Skeletal muscle tissue (tissue), 4 donors: Measurements from ENCODE around the gene ONECUT2. TPM values are rescaled to one million over a fixed set of nuclear protein-coding genes. Genes with fewer than 3 reads are reported as not detected.
A peak's percentile ranks its signal among the peaks of the same experiment; 100 is the strongest.
"Not testable (repeated sequence)": the region's sequence is repeated elsewhere in the genome, so short reads cannot be mapped to it uniquely, and the experiment has no call there.

ENCODE experiments used
- H3K27ac ChIP-seq: one replicate; pipeline ENCODE4 v1.7.0; 2013; ENCODE audit warnings: mild to moderate bottlenecking, low read depth, low read length, inconsistent platforms
- H3K27me3 ChIP-seq, 3 donors: one replicate each; pipeline ENCODE4 v1.7.0; 2013; ENCODE audit warnings: low read length in 3 of 3; ENCODE audit not compliant: control insufficient read depth in 3 of 3, insufficient read depth in 3 of 3
- H3K36me3 ChIP-seq, 3 donors: one replicate each; pipeline ENCODE4 v1.7.0; 2013; ENCODE audit warnings: low read length in 3 of 3; ENCODE audit not compliant: control insufficient read depth in 3 of 3, insufficient read depth in 3 of 3
- H3K4me1 ChIP-seq, 3 donors: one replicate each; pipeline ENCODE4 v1.7.0; 2013; ENCODE audit warnings: low read length in 3 of 3, mild to moderate bottlenecking in 3 of 3; ENCODE audit not compliant: control insufficient read depth in 3 of 3, insufficient read depth in 3 of 3
- H3K4me3 ChIP-seq, 3 donors: one replicate each; pipeline ENCODE4 v1.7.0; 2013; ENCODE audit warnings: low read length in 3 of 3
- H3K9ac ChIP-seq, 3 donors: one replicate each; pipeline ENCODE4 v1.7.0; 2013; ENCODE audit warnings: low read length in 3 of 3, mild to moderate bottlenecking in 3 of 3, moderate library complexity in 2 of 3, low read depth in 1 of 3
- H3K9me3 ChIP-seq, 3 donors: one replicate each; pipeline ENCODE4 v1.7.0; 2013; ENCODE audit warnings: low read length in 3 of 3; ENCODE audit not compliant: control insufficient read depth in 3 of 3
- total RNA-seq: library from RNA; depleted of rRNA; stranded (reverse); fragments of >200 nt; gene quantifications from one replicate; pipeline ENCODE4 v1.2.3, GENCODE V29; 2014
- donor health status: Osteomylitis.

ONECUT2 gene
- total RNA-seq = not detected

DNA sequence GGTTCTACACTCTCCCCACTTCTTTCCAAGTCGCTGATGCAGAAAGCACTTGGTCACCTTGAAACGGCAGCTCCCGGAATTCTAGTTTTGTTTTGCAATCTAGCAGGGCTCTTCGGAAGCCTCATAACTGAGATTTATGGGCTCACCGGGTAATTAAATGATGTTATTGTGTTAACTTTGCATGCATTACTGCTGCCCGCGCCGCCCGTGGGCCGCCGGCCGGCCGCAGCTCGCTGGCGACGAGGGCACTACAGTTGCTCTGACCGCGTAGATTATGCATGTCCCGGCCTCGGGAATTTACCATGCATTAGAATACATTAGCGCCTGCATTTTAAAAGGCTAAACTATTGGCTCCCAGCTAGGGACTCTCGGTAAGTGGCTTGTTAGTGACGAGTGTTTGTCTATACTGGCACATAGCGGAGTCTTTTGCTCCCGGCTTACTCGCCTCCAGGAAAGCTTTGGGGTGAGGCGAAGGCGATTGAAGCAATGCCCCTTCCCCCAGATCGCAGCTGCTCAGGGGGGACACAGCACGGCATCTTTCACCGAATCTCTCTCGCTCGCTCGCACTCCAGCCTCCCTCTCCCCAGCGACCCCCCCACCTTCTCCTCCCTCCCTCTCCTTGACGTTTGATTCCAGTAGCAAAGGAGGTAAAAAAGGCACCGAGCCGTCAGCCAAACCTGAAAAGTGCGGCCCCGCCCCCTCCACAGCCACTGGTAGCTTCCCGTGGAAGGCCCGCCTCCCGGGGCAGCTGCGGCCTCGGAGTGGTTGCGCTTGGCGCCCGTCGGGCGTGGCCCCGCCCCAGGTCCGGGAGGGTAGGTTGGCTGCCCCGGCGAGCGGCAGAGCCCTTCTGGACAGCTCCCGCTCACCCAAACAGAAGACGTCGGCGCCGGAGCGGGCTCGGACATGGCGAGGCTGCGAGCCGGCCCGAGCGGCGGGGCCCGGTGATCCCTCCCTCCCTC, at the start of gene ONECUT2:
ONECUT2 (plus strand) TSS at position 839 of the 959 bp plus-strand sequence. CDS start 343 bp downstream, outside the sequence.
- H3K4me3 ChIP-seq = peak within 1 kb of the TSS; percentile 67 to 73 (median 70)
- no peak within 1 kb of the TSS for H3K9ac ChIP-seq
- H3K36me3 ChIP-seq = no peaks in the 10 kb centered on the region
- H3K4me1 ChIP-seq = peaks cover 33 to 61% (median 44%) of the 10 kb centered on the region in 3 donors
- H3K9me3 ChIP-seq = no peaks in the 10 kb centered on the region
- no peak within 1 kb of the TSS for H3K27ac ChIP-seq
- H3K27me3 ChIP-seq = peaks cover 82 to 92% (median 90%) of the 10 kb centered on the region in 3 donors

DNA sequence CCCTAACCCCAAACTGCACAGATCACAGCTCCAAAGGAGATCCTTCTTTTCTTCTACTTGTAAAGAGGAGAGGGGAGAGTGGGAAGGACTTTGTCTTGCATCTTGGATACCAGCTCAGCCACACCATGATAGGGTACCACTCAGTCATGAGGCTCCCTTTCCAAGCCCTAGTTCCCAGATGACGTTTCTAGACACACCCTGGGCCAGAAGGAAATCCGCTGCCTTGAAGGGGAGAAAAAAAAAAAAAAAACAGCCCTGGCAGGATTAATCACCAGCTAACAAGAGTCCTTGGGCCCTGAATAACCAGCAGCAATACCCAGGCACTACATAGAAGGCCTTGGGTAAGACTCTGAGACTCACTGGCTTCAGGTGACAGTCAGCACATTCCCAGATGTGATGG, 45.9 kb upstream of the ONECUT2 start:
- Histone ChIP-seq H3K9ac (no peak overlapping the region), H3K4me3 (no peak overlapping the region), H3K36me3 (no peaks in the 10 kb centered on the region), H3K9me3 (no peaks in the 10 kb centered on the region), H3K4me1 (no peaks in the 10 kb centered on the region), H3K27me3 (peaks cover 0 to 3% (median 0%) of the 10 kb centered on the region in 3 donors), H3K27ac (no peak overlapping the region)

DNA sequence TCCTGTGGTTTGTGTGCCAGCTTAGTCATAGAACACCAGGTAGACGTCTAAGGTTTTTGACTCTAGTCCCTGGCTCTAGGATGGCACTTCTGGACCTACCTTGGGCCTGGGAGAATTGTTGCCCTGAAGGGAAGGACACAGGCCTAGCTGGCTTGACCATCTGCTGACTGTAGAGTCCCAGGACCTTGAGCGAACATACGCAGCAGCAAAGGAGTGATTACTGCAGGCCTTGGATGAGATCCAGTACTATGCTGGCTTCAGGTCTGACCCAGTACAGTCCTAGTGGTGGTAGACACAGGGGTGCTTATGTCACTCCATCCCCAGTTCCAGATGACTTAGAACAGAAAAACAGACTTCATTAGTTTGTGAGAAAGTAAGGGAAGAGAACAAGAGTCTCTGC, 45.1 kb upstream of the ONECUT2 start:
- Histone ChIP-seq H3K4me3 (no peak overlapping the region), H3K27ac (no peak overlapping the region), H3K27me3 (peaks cover 0 to 3% (median 0%) of the 10 kb centered on the region in 3 donors), H3K4me1 (no peaks in the 10 kb centered on the region), H3K9ac (no peak overlapping the region), H3K36me3 (no peaks in the 10 kb centered on the region), H3K9me3 (no peaks in the 10 kb centered on the region)

DNA sequence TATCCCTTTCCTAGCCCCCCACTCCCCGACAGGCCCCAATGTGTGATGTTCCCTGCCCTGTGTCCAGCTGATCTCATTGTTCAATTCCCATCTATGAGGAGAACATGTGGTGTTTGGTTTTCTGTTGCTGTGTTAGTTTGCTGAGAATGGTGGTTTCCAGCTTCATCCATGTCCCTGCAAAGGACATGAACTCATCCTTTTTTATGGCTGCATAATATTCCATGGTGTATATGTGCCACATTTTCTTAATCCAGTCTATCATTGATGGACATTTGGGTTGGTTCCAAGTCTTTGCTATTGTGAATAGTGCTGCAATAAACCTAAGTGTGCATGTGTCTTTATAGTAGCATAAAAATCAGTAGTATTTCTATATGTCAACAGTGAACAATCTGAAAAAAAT, 40.4 kb upstream of the ONECUT2 start:
- not testable (repeated sequence) for H3K36me3 ChIP-seq, H3K9me3 ChIP-seq

DNA sequence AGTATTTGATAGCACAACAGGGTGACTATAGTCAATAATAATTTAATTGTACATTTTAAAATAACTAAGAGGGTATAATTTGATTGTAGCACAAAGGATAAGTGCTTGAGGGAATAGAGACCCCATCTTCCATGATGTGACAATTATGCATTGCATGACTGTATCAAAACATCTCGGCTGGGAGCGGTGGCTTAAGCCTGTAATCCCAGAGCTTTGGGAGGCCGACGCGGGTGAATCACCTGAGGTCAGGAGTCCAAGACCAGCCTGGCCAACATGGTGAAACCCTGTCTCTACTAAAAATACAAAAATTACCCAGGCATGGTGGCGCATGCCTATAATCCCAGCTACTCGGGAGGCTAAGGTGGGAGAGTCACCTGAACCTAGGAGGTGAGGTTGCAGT, 38.3 kb upstream of the ONECUT2 start:
- H3K9ac ChIP-seq, H3K4me1 ChIP-seq, H3K4me3 ChIP-seq, H3K27me3 ChIP-seq, H3K9me3 ChIP-seq, H3K27ac ChIP-seq, H3K36me3 ChIP-seq: not testable (repeated sequence)

More for the DNA sequence above, 40.4 kb upstream of the ONECUT2 start:
- not testable (repeated sequence) for H3K27me3 ChIP-seq, H3K9ac ChIP-seq, H3K4me3 ChIP-seq, H3K27ac ChIP-seq, H3K4me1 ChIP-seq

DNA sequence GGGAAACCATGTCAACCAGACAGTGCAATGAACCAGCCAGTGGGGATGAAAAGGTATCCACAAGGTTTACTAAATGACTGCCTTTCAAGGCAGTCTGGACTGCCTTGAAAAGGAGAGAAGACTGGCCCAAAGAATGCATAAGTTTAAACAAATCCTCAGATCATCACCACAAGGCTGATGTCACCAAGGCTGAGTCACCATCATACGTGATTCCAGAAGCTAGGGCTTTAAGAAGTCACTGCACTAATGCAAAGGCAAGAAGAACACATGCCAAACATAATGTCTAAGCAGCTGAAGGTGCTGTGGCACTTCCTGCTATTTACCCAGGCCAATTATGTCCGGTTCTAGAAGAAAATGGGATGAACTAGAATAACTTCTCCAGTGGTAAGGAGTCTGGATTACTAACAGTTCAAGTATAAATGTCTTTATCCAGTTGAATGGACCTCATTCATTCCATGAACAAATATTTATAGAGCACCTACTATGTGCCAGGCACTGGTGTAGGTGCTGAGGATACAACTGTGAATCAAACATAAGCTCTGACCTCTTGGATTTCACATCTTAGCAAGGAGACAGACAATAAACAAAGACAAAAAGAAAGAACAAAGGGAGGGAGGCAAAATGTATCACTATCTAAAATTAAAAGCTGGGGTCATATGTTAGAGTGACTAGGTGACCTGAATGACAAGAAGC, 37.6 kb upstream of the ONECUT2 start:
- Histone ChIP-seq H3K4me3 (no peak overlapping the region), H3K27ac (no peak overlapping the region), H3K27me3 (peaks cover 0 to 4% (median 3%) of the 10 kb centered on the region in 3 donors), H3K4me1 (no peaks in the 10 kb centered on the region), H3K9me3 (peaks cover 0 to 6% (median 0%) of the 10 kb centered on the region in 3 donors), H3K9ac (no peak overlapping the region), H3K36me3 (no peaks in the 10 kb centered on the region)

DNA sequence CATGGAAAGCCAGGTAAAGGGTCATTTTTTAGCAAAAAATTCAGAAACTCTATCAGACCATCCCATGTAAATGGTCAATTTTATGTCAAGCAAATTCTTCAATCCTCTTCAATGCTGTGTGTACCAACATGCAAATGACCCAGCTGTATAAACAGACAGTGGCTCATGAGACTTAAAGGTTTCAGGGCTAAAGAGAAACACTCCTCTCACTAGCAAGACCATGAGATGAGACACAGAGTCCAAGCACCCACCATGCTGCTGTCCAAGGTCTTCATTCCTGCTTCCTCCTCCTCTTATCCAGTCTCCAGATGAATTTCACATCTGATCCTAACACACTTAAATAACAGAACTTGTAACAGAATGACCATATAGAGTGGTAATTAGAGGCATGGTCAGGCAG, 30.8 kb upstream of the ONECUT2 start:
- no peaks in the 10 kb centered on the region for H3K4me1 ChIP-seq
- peaks cover 0 to 4% (median 3%) of the 10 kb centered on the region in 3 donors for H3K27me3 ChIP-seq
- H3K9ac ChIP-seq = no peak overlapping the region
- no peak overlapping the region for H3K4me3 ChIP-seq
- no peak overlapping the region for H3K27ac ChIP-seq
- no peaks in the 10 kb centered on the region for H3K9me3 ChIP-seq
- H3K36me3 ChIP-seq = no peaks in the 10 kb centered on the region

DNA sequence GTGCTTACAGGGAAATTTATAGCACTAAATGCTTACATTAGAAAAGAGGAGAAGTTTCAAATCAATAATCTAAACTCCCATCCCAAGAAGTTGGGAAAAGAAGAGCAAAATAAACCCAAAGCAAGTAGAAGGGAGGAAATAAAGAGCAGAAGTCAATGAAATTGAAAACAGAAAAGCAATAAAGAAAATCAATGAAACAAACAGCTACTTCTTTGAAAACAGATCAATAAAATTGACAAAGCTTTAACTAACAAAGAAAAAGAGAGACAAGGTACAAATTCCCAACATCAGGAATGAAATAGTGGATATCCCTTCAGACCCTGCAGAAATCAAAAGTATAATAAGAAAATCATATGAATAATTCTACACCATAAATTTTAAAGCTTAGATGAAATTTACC, 25.5 kb upstream of the ONECUT2 start:
- Histone ChIP-seq H3K4me1 (no peaks in the 10 kb centered on the region), H3K9me3 (no peaks in the 10 kb centered on the region), H3K27me3 (no peaks in the 10 kb centered on the region), H3K27ac (no peak overlapping the region), H3K9ac (no peak overlapping the region), H3K4me3 (no peak overlapping the region), H3K36me3 (no peaks in the 10 kb centered on the region)

DNA sequence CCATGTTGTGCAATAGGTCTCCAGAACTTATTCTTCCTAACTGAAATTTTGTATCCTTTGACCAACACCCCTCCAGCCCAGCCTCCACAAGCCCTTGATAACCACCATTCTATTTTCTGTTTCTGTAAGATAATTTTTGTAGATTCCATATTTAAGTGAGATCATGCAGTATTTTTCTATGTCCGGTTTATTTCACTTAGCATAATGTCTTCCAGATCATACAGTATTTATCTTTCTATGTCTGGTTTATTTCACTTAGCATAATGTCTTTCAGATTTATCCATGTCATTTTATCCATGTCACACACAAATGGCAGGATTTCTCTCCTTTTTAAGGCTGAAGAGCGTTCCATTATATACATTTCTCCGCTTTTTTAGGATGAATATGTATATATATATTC, 24.4 kb upstream of the ONECUT2 start:
- H3K9me3 ChIP-seq = no peaks in the 10 kb centered on the region
- no peaks in the 10 kb centered on the region for H3K36me3 ChIP-seq
- no peak overlapping the region for H3K9ac ChIP-seq
- no peak overlapping the region for H3K27ac ChIP-seq
- no peaks in the 10 kb centered on the region for H3K4me1 ChIP-seq
- no peak overlapping the region for H3K4me3 ChIP-seq
- peaks cover 0 to 4% (median 0%) of the 10 kb centered on the region in 3 donors for H3K27me3 ChIP-seq

DNA sequence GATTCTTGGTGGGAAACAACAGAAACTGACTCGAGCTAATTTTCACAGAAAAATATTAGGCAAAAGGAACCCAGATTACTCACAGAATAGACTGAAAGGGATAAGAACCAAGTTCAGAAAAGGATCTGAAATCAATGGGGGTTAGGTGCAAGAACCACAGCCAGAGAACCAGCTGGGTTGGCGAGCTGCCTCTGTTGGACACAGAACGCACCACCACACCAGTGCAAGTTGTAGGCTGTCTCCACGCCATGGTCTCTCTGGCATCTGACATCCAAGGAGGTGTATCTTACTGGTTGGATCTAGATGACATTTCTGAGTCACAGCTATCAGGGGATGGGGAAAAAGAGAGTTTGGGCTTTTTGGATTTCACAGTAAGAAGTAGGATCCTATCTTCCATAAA, 18.6 kb upstream of the ONECUT2 start:
- H3K4me1 ChIP-seq = no peaks in the 10 kb centered on the region
- no peak overlapping the region for H3K4me3 ChIP-seq
- peaks cover 0 to 7% (median 3%) of the 10 kb centered on the region in 3 donors for H3K27me3 ChIP-seq
- H3K27ac ChIP-seq = no peak overlapping the region
- peaks cover 0 to 4% (median 0%) of the 10 kb centered on the region in 3 donors for H3K9me3 ChIP-seq
- H3K36me3 ChIP-seq = no peaks in the 10 kb centered on the region
- H3K9ac ChIP-seq = no peak overlapping the region
